ENCODE data around the gene CACNA1C. TPM values are rescaled to one million over a fixed set of nuclear protein-coding genes. Genes with fewer than 3 reads are reported as not detected.

CACNA1C gene
- total RNA-seq, 1 experiment from 2014 or later, result 3.7 TPM

- no peaks in the 10 kb centered on the region for H3K27me3 ChIP-seq (replicated peaks; ENCODE audit: insufficient read depth, low read depth, low read length, poor library complexity)
- H3K27ac ChIP-seq (ENCODE audit: low read depth, low read length, poor library complexity, severe bottlenecking), result no peak overlapping the region
- H3K9me3 ChIP-seq (ENCODE audit: low read depth, low read length, poor library complexity, severe bottlenecking), result no peaks in the 10 kb centered on the region
- H3K4me1 ChIP-seq (ENCODE audit: insufficient read depth, low read length, poor library complexity, severe bottlenecking), result no peaks in the 10 kb centered on the region
- no peak for TF ChIP-seq CTCF (conservative IDR thresholded peaks at IDR 0.05; ENCODE audit: low read depth, low read length)
- no peak for TF ChIP-seq EZH2 (IDR thresholded peaks at IDR 0.05; ENCODE audit: borderline replicate concordance, low read depth, low read length, poor library complexity, severe bottlenecking)
- no peaks in the 10 kb centered on the region for H3K36me3 ChIP-seq (ENCODE audit: insufficient read depth, low read length, poor library complexity, severe bottlenecking)
- DNase-seq (ENCODE audit: low spot score), result no peak
- no peak overlapping the region for H3K4me3 ChIP-seq (ENCODE audit: low read depth, low read length, poor library complexity, severe bottlenecking)
- POLR2A ChIA-PET (ENCODE audit: low non-redundant PET), result no interaction called here
- BruUV-seq (replicated peaks), result no TSS peak
- CTCF ChIA-PET, result no interaction called here
- intact Hi-C loops (cut with micrococcal nuclease; ENCODE audit: unreplicated experiment), result no loop called here
Observed at GRCh38 chr12:2416158-2416557, 363.4 kb downstream of the CACNA1C start.

GRCh38 chr12:2417481-2418160, 364.8 kb downstream of the CACNA1C start:
- DNase-seq (ENCODE audit: low spot score), result no peak
- no peaks in the 10 kb centered on the region for H3K4me1 ChIP-seq (ENCODE audit: insufficient read depth, low read length, poor library complexity, severe bottlenecking)
- H3K27ac ChIP-seq (ENCODE audit: low read depth, low read length, poor library complexity, severe bottlenecking), result no peak overlapping the region
- no peaks in the 10 kb centered on the region for H3K9me3 ChIP-seq (ENCODE audit: low read depth, low read length, poor library complexity, severe bottlenecking)
- H3K36me3 ChIP-seq (ENCODE audit: insufficient read depth, low read length, poor library complexity, severe bottlenecking), result no peaks in the 10 kb centered on the region
- ChIA-PET CTCF (no interaction called here), POLR2A (ENCODE audit: low non-redundant PET) (no interaction called here)
- no peaks in the 10 kb centered on the region for H3K27me3 ChIP-seq (replicated peaks; ENCODE audit: insufficient read depth, low read depth, low read length, poor library complexity)
- no peak for TF ChIP-seq EZH2 (IDR thresholded peaks at IDR 0.05; ENCODE audit: borderline replicate concordance, low read depth, low read length, poor library complexity, severe bottlenecking)
- no peak for TF ChIP-seq CTCF (conservative IDR thresholded peaks at IDR 0.05; ENCODE audit: low read depth, low read length)
- intact Hi-C loops (cut with micrococcal nuclease; ENCODE audit: unreplicated experiment), result no loop called here
- BruUV-seq (replicated peaks), result no TSS peak
- no peak overlapping the region for H3K4me3 ChIP-seq (ENCODE audit: low read depth, low read length, poor library complexity, severe bottlenecking)

GRCh38 chr12:2418579-2418978, 365.8 kb downstream of the CACNA1C start:
- POLR2A ChIA-PET (ENCODE audit: low non-redundant PET), result no interaction called here
- DNase-seq (ENCODE audit: low spot score), result no peak
- no peak overlapping the region for H3K4me3 ChIP-seq (ENCODE audit: low read depth, low read length, poor library complexity, severe bottlenecking)
- no peaks in the 10 kb centered on the region for H3K4me1 ChIP-seq (ENCODE audit: insufficient read depth, low read length, poor library complexity, severe bottlenecking)
- no TSS peak for BruUV-seq (replicated peaks)
- TF ChIP-seq CTCF (conservative IDR thresholded peaks at IDR 0.05; ENCODE audit: low read depth, low read length) (no peak), EZH2 (IDR thresholded peaks at IDR 0.05; ENCODE audit: borderline replicate concordance, low read depth, low read length, poor library complexity, severe bottlenecking) (no peak)
- H3K27me3 ChIP-seq (replicated peaks; ENCODE audit: insufficient read depth, low read depth, low read length, poor library complexity), result no peaks in the 10 kb centered on the region
- no peaks in the 10 kb centered on the region for H3K9me3 ChIP-seq (ENCODE audit: low read depth, low read length, poor library complexity, severe bottlenecking)
- H3K36me3 ChIP-seq (ENCODE audit: insufficient read depth, low read length, poor library complexity, severe bottlenecking), result no peaks in the 10 kb centered on the region
- CTCF ChIA-PET, result no interaction called here
- no peak overlapping the region for H3K27ac ChIP-seq (ENCODE audit: low read depth, low read length, poor library complexity, severe bottlenecking)
- intact Hi-C loops (cut with micrococcal nuclease; ENCODE audit: unreplicated experiment), result no loop called here

Data from A673 (cell line).